ENCODE data around the gene FAM228A.
A peak's percentile ranks its signal among the peaks of the same experiment; 100 is the strongest.

DNA sequence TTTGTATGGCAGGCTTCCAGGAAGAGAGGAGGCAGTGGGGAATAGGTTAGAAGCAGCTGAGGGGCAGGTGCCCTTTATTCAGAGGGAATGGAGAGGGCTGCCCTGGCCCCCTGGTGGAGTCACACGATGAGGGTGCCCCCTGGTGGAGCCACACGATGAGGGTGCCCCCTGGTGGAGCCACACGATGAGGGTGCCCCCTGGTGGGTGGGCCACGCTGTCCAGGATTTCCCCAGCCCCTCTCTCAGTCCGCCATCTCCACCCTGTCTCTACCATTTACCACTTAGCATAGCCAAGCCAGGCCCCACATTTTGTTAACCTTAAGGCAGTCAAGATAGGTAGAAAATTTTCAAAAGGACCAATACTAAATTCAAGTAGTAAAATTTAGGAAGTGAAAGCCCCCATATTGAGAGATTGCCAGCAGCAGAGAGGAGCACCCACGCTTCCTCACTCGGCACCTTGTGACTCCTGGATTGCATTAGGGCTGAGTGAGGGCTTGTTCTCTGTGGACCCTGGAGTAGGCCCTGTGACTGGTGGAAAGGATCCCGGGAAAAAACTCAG is 10.4 kb upstream of the FAM228A start:
- TF ChIP-seq, protein P1, sequence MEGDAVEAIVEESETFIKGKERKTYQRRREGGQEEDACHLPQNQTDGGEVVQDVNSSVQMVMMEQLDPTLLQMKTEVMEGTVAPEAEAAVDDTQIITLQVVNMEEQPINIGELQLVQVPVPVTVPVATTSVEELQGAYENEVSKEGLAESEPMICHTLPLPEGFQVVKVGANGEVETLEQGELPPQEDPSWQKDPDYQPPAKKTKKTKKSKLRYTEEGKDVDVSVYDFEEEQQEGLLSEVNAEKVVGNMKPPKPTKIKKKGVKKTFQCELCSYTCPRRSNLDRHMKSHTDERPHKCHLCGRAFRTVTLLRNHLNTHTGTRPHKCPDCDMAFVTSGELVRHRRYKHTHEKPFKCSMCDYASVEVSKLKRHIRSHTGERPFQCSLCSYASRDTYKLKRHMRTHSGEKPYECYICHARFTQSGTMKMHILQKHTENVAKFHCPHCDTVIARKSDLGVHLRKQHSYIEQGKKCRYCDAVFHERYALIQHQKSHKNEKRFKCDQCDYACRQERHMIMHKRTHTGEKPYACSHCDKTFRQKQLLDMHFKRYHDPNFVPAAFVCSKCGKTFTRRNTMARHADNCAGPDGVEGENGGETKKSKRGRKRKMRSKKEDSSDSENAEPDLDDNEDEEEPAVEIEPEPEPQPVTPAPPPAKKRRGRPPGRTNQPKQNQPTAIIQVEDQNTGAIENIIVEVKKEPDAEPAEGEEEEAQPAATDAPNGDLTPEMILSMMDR (IDR thresholded peaks at IDR 0.05; ENCODE audit: low read length) = peak; percentile 98
- TF ChIP-seq EZH2 (optimal IDR thresholded peaks at IDR 0.05; ENCODE audit: low read depth, low read length) = no peak
- TF ChIP-seq EZH2phosphoT487 (IDR thresholded peaks at IDR 0.05; ENCODE audit: low read length) = no peak

Data from MM.1S (cell line).